Prostate gland (tissue), 2 donors: ENCODE measurements around the gene PRG3.

Source experiments
- CTCF ChIP-seq, 4 experiments: fragments of 200-600 bp in 2 of 4; fragments of 450-650 bp in 2 of 4; sonication (generic) in 2 of 4; IDR thresholded peaks; 1 replicate in 3 of 4; 2 replicates in 1 of 4; pipeline ENCODE4 v1.5.1; 2016 to 2019; ENCODE audit warnings: antibody characterized with exemption in 4 of 4, mild to moderate bottlenecking in 2 of 4, moderate library complexity in 2 of 4
- POLR2A ChIP-seq: fragments of 450-650 bp; IDR thresholded peaks from one replicate; pipeline ENCODE4 v1.6.1; 2016; ENCODE audit warnings: antibody characterized with exemption, mild to moderate bottlenecking
- POLR2AphosphoS5 ChIP-seq: sonication (generic); formaldehyde crosslinking; IDR thresholded peaks from one replicate; pipeline ENCODE4 v1.6.1; 2017; ENCODE audit warnings: antibody characterized with exemption

DNA sequence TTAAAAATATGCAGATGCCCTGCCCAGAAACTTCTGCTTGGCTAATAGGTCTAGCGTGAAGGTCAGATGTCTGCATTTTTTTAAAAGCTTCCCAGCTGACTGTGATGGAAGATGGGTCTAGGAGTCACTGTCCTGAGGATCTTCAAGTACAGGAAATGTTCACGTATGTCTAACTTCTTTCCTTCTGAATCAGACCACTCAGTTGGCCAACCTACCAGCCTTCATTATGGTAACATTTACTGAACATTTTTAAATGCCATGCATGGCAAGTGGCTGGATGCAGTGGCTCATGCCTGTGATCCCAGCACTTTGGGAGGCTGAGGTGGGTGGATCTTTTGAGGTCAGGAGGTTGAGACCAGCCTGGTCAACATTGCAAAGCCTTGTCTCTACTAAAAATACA is 10.6 kb upstream of the PRG3 start:
- TF ChIP-seq POLR2AphosphoS5: no peak
- TF ChIP-seq CTCF (IDR thresholded peaks at IDR 0.05): no peak
- no peak for TF ChIP-seq POLR2A
